ENCODE measurements around the gene FBXW8.

Gene FBXW8

DNA sequence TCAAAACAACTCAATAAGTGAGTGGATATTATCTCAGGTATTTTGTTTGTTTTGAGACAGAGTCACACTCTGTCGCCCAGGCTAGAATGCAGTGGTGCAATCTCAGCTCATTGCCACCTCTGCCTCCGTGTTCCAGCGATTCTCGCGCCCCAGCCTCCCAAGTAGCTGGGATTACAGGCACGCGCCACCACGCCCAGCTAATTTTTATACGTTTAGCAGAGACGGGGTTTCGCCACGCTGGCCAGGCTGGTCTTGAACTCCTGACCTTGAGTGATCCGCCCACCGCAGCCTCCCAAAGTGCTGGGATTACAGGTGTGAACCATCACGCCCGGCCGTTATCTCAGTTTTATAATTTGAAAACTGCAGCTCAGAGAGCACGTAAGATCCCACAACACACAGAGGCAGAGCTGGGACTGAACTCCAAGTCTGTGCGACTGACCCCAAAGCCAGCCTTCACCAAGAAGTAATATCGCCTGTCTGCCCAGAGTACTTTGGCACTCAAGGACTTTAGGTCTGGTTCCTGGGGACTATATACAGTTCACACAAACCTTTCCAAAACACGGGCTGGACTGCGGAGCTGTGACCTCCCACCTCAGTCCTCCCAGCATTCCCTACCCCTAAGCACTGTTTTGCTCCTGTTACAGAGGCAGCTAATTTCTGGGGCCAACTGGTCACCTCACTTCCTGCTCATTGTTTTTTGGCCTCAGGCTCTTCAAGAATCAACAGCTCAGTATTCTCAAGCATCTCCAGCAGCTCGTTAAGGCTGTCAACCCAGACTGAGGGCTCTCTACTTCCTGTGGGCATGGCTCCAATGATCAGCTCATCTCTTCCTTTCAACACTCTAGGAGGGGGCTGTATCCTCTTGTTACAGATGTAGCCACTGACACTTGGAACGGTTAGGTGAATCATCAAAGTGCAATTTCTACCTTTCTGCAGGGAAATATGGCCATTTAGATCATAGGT is 165.9 kb downstream of the FBXW8 start:
- ATAC-seq = no peak
- TF ChIP-seq, protein P1, sequence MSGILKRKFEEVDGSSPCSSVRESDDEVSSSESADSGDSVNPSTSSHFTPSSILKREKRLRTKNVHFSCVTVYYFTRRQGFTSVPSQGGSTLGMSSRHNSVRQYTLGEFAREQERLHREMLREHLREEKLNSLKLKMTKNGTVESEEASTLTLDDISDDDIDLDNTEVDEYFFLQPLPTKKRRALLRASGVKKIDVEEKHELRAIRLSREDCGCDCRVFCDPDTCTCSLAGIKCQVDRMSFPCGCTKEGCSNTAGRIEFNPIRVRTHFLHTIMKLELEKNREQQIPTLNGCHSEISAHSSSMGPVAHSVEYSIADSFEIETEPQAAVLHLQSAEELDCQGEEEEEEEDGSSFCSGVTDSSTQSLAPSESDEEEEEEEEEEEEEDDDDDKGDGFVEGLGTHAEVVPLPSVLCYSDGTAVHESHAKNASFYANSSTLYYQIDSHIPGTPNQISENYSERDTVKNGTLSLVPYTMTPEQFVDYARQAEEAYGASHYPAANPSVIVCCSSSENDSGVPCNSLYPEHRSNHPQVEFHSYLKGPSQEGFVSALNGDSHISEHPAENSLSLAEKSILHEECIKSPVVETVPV (CRISPR knock-in tag; IDR thresholded peaks at IDR 0.05) = no peak
- TF ChIP-seq ARNTL (CRISPR knock-in tag; IDR thresholded peaks at IDR 0.05; ENCODE audit: borderline replicate concordance, low read depth) = no peak
- TF ChIP-seq, protein P2, sequence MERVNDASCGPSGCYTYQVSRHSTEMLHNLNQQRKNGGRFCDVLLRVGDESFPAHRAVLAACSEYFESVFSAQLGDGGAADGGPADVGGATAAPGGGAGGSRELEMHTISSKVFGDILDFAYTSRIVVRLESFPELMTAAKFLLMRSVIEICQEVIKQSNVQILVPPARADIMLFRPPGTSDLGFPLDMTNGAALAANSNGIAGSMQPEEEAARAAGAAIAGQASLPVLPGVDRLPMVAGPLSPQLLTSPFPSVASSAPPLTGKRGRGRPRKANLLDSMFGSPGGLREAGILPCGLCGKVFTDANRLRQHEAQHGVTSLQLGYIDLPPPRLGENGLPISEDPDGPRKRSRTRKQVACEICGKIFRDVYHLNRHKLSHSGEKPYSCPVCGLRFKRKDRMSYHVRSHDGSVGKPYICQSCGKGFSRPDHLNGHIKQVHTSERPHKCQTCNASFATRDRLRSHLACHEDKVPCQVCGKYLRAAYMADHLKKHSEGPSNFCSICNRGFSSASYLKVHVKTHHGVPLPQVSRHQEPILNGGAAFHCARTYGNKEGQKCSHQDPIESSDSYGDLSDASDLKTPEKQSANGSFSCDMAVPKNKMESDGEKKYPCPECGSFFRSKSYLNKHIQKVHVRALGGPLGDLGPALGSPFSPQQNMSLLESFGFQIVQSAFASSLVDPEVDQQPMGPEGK (CRISPR knock-in tag; IDR thresholded peaks at IDR 0.05; ENCODE audit: borderline replicate concordance) = no peak
- TF ChIP-seq, protein P3, sequence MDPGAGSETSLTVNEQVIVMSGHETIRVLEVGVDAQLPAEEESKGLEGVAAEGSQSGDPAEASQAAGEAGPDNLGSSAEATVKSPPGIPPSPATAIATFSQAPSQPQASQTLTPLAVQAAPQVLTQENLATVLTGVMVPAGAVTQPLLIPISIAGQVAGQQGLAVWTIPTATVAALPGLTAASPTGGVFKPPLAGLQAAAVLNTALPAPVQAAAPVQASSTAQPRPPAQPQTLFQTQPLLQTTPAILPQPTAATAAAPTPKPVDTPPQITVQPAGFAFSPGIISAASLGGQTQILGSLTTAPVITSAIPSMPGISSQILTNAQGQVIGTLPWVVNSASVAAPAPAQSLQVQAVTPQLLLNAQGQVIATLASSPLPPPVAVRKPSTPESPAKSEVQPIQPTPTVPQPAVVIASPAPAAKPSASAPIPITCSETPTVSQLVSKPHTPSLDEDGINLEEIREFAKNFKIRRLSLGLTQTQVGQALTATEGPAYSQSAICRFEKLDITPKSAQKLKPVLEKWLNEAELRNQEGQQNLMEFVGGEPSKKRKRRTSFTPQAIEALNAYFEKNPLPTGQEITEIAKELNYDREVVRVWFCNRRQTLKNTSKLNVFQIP (CRISPR knock-in tag; IDR thresholded peaks at IDR 0.05; ENCODE audit: borderline replicate concordance, low read depth) = no peak
- no peak for TF ChIP-seq SNAI2 (CRISPR knock-in tag; IDR thresholded peaks at IDR 0.05)
- no peak for TF ChIP-seq OSR1 (CRISPR knock-in tag; IDR thresholded peaks at IDR 0.05)
- TF ChIP-seq ZC3H10 (CRISPR knock-in tag; IDR thresholded peaks at IDR 0.05) = no peak
- TF ChIP-seq ZFP3 (CRISPR knock-in tag; IDR thresholded peaks at IDR 0.05) = no peak
- TF ChIP-seq ISL1 (CRISPR knock-in tag; IDR thresholded peaks at IDR 0.05) = no peak
- TF ChIP-seq ZNF8 (CRISPR knock-in tag; IDR thresholded peaks at IDR 0.05) = no peak
- TF ChIP-seq BACH2 (CRISPR knock-in tag; IDR thresholded peaks at IDR 0.05; ENCODE audit: borderline replicate concordance) = no peak
- no peak for TF ChIP-seq TOX (CRISPR knock-in tag; IDR thresholded peaks at IDR 0.05; ENCODE audit: borderline replicate concordance)

DNA sequence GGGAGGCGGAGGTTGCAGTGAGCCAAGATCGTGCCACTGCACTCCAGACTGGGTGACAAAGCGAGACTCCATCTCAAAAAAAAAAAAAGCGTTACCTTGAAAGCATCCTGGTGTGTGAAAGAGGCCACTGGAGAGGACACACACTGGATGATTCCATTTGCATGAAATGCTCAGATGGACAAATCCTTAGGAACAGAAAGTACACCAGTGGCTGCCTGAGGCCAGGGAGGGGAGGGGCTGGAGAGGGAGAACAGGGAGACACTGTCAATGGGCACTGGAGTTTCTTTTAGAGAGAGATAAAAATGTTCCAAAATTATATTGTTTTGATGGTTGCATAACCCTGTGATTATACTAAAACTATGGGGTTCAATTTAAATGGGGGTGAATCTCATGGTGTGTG is 168.7 kb downstream of the FBXW8 start:
- TF ChIP-seq, protein P2 (CRISPR knock-in tag; IDR thresholded peaks at IDR 0.05; ENCODE audit: borderline replicate concordance) = no peak
- TF ChIP-seq ZFP3 (CRISPR knock-in tag; IDR thresholded peaks at IDR 0.05) (no peak), ESRRG (CRISPR knock-in tag; IDR thresholded peaks at IDR 0.05) (no peak), ZNF565 (CRISPR knock-in tag; conservative IDR thresholded peaks at IDR 0.05; ENCODE audit: low read depth) (no peak), ZNF70 (CRISPR knock-in tag; IDR thresholded peaks at IDR 0.05) (no peak), BACH2 (CRISPR knock-in tag; IDR thresholded peaks at IDR 0.05; ENCODE audit: borderline replicate concordance) (no peak), ISL1 (CRISPR knock-in tag; IDR thresholded peaks at IDR 0.05) (no peak), TCF4 (CRISPR knock-in tag; IDR thresholded peaks at IDR 0.05; ENCODE audit: borderline replicate concordance) (no peak), OSR1 (CRISPR knock-in tag; IDR thresholded peaks at IDR 0.05) (no peak), TOX (CRISPR knock-in tag; IDR thresholded peaks at IDR 0.05; ENCODE audit: borderline replicate concordance) (no peak), ZNF8 (CRISPR knock-in tag; IDR thresholded peaks at IDR 0.05) (no peak), CSDC2 (CRISPR knock-in tag; IDR thresholded peaks at IDR 0.05) (no peak), GLIS3 (CRISPR knock-in tag; IDR thresholded peaks at IDR 0.05) (no peak), ARNTL (CRISPR knock-in tag; IDR thresholded peaks at IDR 0.05; ENCODE audit: borderline replicate concordance, low read depth) (no peak), RARB (CRISPR knock-in tag; IDR thresholded peaks at IDR 0.05) (no peak)
- TF ChIP-seq, protein P4, sequence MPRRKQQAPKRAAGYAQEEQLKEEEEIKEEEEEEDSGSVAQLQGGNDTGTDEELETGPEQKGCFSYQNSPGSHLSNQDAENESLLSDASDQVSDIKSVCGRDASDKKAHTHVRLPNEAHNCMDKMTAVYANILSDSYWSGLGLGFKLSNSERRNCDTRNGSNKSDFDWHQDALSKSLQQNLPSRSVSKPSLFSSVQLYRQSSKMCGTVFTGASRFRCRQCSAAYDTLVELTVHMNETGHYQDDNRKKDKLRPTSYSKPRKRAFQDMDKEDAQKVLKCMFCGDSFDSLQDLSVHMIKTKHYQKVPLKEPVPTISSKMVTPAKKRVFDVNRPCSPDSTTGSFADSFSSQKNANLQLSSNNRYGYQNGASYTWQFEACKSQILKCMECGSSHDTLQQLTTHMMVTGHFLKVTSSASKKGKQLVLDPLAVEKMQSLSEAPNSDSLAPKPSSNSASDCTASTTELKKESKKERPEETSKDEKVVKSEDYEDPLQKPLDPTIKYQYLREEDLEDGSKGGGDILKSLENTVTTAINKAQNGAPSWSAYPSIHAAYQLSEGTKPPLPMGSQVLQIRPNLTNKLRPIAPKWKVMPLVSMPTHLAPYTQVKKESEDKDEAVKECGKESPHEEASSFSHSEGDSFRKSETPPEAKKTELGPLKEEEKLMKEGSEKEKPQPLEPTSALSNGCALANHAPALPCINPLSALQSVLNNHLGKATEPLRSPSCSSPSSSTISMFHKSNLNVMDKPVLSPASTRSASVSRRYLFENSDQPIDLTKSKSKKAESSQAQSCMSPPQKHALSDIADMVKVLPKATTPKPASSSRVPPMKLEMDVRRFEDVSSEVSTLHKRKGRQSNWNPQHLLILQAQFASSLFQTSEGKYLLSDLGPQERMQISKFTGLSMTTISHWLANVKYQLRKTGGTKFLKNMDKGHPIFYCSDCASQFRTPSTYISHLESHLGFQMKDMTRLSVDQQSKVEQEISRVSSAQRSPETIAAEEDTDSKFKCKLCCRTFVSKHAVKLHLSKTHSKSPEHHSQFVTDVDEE (CRISPR knock-in tag; IDR thresholded peaks at IDR 0.05) = no peak
- no peak for ATAC-seq
